Activated CD4-positive, alpha-beta T cell treated with anti-CD3 and anti-CD28 coated beads, Interleukin-2, amount 50 U/mL, for 16 hours (primary cell): ENCODE measurements around the gene RUNX3.

ENCODE experiments used
- DNase-seq: peaks from one replicate; pipeline ENCODE4 v3.0.0-alpha.2; 2020

Gene RUNX3

GRCh38 chr1:24963099-24963872 lies 33.2 kb upstream of the RUNX3 start:
- peak; percentile 55 for DNase-seq

GRCh38 chr1:24961961-24962861 lies 32.1 kb upstream of the RUNX3 start:
- no peak for DNase-seq

GRCh38 chr1:24961334-24961733 lies 31.3 kb upstream of the RUNX3 start:
- no peak for DNase-seq

- no peak for DNase-seq
Observed at GRCh38 chr1:24960071-24960801, 30.2 kb upstream of the RUNX3 start.

GRCh38 chr1:24959623-24959975 lies 29.5 kb upstream of the RUNX3 start:
- no peak for DNase-seq

GRCh38 chr1:24958766-24959622 lies 28.9 kb upstream of the RUNX3 start:
- no peak for DNase-seq

- DNase-seq: no peak
Observed at GRCh38 chr1:24957808-24958752, 28.0 kb upstream of the RUNX3 start.

- DNase-seq: peak; percentile 58
Observed at GRCh38 chr1:24957016-24957807, 27.1 kb upstream of the RUNX3 start.

- no peak for DNase-seq
Observed at GRCh38 chr1:24955779-24956365, 25.8 kb upstream of the RUNX3 start.

GRCh38 chr1:24955161-24955560 lies 25.1 kb upstream of the RUNX3 start:
- peak; percentile 96 for DNase-seq

GRCh38 chr1:24954631-24955030 lies 24.6 kb upstream of the RUNX3 start:
- no peak for DNase-seq

- no peak for DNase-seq
Observed at GRCh38 chr1:24954022-24954421, 23.9 kb upstream of the RUNX3 start.

GRCh38 chr1:24952413-24952841 lies 22.4 kb upstream of the RUNX3 start:
- peak; percentile 76 for DNase-seq

- DNase-seq: no peak
Observed at GRCh38 chr1:24951810-24952412, 21.8 kb upstream of the RUNX3 start.

- DNase-seq: peak; percentile 58
Observed at GRCh38 chr1:24951337-24951736, 21.3 kb upstream of the RUNX3 start.

GRCh38 chr1:24949331-24949881 lies 19.3 kb upstream of the RUNX3 start:
- no peak for DNase-seq

GRCh38 chr1:24948079-24948827 lies 18.2 kb upstream of the RUNX3 start:
- no peak for DNase-seq
